ENCODE measurements around the gene AVP. TPM values are rescaled to one million over a fixed set of nuclear protein-coding genes. Genes with fewer than 3 reads are reported as not detected.

AVP gene
- total and polyA plus RNA-seq, 5 donors, result not detected

DNA sequence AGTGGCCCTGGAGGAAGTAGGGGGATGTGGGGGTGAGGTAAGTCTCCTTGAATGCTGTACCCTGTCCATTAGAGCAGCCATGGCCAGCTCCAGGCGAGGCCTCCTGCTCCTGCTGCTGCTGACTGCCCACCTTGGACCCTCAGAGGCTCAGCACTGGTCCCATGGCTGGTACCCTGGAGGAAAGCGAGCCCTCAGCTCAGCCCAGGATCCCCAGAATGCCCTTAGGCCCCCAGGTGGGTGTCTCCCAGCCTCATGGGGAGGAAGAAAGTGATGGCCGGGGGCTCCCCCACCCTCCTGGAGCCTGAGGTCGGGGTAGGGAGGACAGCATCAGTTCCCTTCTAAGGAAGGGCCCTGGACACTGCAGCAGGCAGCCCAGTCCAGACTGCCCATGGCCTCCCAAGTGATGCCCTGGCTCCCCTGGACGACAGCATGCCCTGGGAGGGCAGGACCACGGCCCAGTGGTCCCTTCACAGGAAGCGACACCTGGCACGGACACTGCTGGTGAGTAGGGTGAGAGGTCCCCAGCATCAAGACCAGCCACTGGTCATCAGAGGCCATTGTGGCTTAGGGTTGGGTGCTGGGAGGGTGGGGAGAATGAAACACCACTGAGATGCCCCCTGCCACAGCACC, 40.1 kb downstream of the AVP start:
- 94% methylated on average over 8 of the region's 8 CpGs for WGBS
- intact Hi-C loops (cut with DNase I), result no loop called here
- no peak overlapping the region for H3K4me3 ChIP-seq (ENCODE audit: low read length)
- no peaks in the 10 kb centered on the region for H3K9me3 ChIP-seq (ENCODE audit: control insufficient read depth, low read length)
- peak in 2 of 3 donors; percentile 57 to 67 for DNase-seq
- H3K4me1 ChIP-seq (ENCODE audit: control insufficient read depth, insufficient read depth, low read length), result peaks cover 2% of the 10 kb centered on the region
- peak overlapping the region; percentile 74 for H3K27ac ChIP-seq (ENCODE audit: low read length)
- no peaks in the 10 kb centered on the region for H3K27me3 ChIP-seq (ENCODE audit: control insufficient read depth, insufficient read depth)
- no peak for ATAC-seq

DNA sequence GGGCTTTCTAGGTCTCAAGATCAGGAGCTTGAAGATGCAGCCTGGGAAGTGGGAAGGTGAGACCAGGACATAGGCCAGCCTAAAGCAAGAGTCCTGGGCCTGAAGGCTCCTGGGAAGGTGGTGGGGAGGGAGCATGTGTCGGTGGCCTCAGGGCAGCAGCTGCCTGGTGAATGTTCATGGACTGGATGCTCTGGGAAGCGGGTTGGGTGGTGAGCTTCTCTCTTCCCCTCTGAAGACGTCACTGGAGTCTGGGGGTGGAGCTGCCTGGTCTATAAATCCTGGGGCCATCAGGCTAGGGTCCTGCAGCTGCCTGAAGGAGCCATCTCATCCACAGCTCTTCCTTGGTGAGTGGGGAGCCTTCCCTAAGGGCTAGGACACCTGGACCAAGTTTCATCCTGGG, 41.2 kb downstream of the AVP start, which contains the start of gene GNRH2:
Gene GNRH2, plus strand, starts transcription at position 301 of the 400 bp plus-strand sequence. CDS start 793 bp downstream, outside the sequence.
- H3K4me3 ChIP-seq (ENCODE audit: low read length), result no peak within 1 kb of the TSS
- intact Hi-C loops (cut with DNase I), result no loop called here
- 78% methylated on average over 3 of the region's 3 CpGs for WGBS
- no peak for ATAC-seq
- H3K9me3 ChIP-seq (ENCODE audit: control insufficient read depth, low read length), result no peaks in the 10 kb centered on the region
- no peaks in the 10 kb centered on the region for H3K27me3 ChIP-seq (ENCODE audit: control insufficient read depth, insufficient read depth)
- H3K27ac ChIP-seq (ENCODE audit: low read length), result peak within 1 kb of the TSS; percentile 66
- H3K4me1 ChIP-seq (ENCODE audit: control insufficient read depth, insufficient read depth, low read length), result peaks cover 2% of the 10 kb centered on the region
- DNase-seq, result no peak

DNA sequence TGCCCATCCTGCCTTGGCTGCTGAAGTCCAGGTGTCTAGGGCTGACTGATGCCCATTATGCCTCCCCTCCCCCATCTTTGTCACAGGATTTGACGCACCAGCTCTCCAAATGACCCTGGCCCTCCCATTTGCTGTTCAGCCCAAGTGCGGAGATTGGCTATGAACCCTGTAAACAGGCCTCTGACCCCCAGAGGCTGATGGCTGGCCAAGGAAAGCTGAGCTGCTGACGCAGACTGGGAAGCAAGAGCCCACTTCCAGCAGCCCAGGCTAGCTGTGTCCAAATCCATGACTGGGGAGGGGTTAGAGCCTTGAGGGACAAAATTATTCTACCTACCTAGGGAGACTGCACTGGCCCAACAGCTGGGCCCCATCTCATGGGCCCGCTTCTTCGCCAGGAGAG, 41.9 kb downstream of the AVP start:
- Histone ChIP-seq H3K4me3 (ENCODE audit: low read length) (no peak overlapping the region), H3K4me1 (ENCODE audit: control insufficient read depth, insufficient read depth, low read length) (peaks cover 2% of the 10 kb centered on the region), H3K9me3 (ENCODE audit: control insufficient read depth, low read length) (no peaks in the 10 kb centered on the region), H3K27ac (ENCODE audit: low read length) (peak overlapping the region; percentile 66), H3K27me3 (ENCODE audit: control insufficient read depth, insufficient read depth) (no peaks in the 10 kb centered on the region)
- DNase-seq (peak; percentile 74 to 92 (median 91)), ATAC-seq (peak; percentile 8 to 50)
- intact Hi-C loops (cut with DNase I), result no loop called here
- 67% methylated on average over 5 of the region's 5 CpGs for WGBS

DNA sequence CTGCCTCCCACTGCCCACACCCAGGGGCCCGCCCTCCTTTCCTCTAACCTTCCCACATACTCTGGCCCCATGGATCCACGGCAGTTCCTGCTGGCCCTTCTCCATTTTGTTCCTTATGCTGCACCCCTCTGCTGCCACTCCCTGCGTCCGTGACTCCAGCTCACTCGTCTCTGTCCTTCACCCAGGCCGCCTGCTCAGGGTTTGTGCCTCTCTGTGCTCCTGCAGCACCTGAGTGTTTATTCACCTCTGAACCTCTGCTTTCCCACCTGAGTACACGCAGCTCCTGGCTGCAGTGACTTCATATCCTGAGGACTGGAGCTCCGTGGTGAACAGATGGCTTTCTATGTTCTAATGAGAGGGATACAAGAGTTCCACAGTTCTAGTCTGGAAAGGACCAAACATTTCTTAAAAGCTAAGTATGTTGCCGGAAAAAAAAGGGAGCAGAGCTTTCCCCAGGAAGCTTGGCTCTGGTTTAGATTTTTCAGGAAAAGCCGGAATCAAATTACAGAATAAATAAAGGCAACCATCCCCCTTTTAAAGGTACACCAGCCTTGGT, 42.6 kb downstream of the AVP start:
- intact Hi-C loops (cut with DNase I), result no loop called here
- Histone ChIP-seq H3K4me3 (ENCODE audit: low read length) (no peak overlapping the region), H3K4me1 (ENCODE audit: control insufficient read depth, insufficient read depth, low read length) (peaks cover 2% of the 10 kb centered on the region), H3K9me3 (ENCODE audit: control insufficient read depth, low read length) (no peaks in the 10 kb centered on the region), H3K27me3 (ENCODE audit: control insufficient read depth, insufficient read depth) (no peaks in the 10 kb centered on the region), H3K27ac (ENCODE audit: low read length) (no peak overlapping the region)
- ATAC-seq (no peak), DNase-seq (no peak)
- WGBS, result 40% methylated on average over 10 of the region's 10 CpGs

DNA sequence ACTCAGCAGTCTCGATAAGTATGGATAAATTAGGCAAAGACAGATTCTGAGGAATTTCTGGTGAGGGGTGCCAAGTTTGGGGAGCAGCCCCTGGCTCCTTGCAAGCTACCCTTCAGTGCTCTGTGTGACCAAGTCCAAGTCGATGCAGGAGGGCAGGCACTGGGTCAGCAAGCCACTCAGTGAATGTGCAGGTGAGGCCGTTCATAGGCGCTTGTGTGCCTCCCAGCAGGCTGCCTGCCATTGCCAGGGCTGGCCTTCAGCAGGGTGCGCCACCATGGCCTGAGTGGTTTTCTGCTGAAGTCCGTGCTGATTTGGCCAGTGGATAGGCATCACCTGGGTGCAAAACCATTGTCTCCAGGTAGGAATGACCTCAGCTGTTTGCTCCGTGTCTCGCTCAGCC, 44.4 kb downstream of the AVP start:
- H3K27ac ChIP-seq (ENCODE audit: low read length), result no peak overlapping the region
- peaks cover 1% of the 10 kb centered on the region for H3K4me1 ChIP-seq (ENCODE audit: control insufficient read depth, insufficient read depth, low read length)
- WGBS, result 93% methylated on average over 8 of the region's 8 CpGs
- ATAC-seq (no peak), DNase-seq (no peak)
- no peak overlapping the region for H3K4me3 ChIP-seq (ENCODE audit: low read length)
- H3K9me3 ChIP-seq (ENCODE audit: control insufficient read depth, low read length), result no peaks in the 10 kb centered on the region
- intact Hi-C loops (cut with DNase I), result no loop called here
- no peaks in the 10 kb centered on the region for H3K27me3 ChIP-seq (ENCODE audit: control insufficient read depth, insufficient read depth)

DNA sequence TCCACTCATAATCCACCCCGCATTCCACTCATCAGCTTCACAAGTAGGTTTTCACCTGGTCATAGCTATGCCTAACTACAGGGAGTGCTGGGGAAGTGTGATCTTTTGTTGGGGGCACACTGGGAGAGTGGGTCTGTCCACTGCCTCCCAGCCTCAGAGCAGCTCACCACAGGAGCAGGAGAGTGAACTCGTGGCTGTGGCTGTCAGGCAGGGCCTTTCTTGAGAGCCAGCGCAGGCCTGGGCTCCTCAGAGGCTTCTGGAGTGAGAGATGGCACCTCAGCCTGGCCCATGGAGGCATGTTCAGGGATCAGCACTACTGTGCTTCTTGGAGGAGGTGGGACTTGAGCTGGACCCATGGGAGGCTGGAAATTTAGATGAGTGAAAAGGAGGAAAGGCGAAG, 45.1 kb downstream of the AVP start:
- DNase-seq (no peak), ATAC-seq (no peak)
- Histone ChIP-seq H3K4me1 (ENCODE audit: control insufficient read depth, insufficient read depth, low read length) (no peaks in the 10 kb centered on the region), H3K27ac (ENCODE audit: low read length) (no peak overlapping the region), H3K9me3 (ENCODE audit: control insufficient read depth, low read length) (no peaks in the 10 kb centered on the region), H3K4me3 (ENCODE audit: low read length) (no peak overlapping the region), H3K27me3 (ENCODE audit: control insufficient read depth, insufficient read depth) (no peaks in the 10 kb centered on the region)
- intact Hi-C loops (cut with DNase I), result no loop called here
- WGBS, result 69% methylated on average over 4 of the region's 4 CpGs

DNA sequence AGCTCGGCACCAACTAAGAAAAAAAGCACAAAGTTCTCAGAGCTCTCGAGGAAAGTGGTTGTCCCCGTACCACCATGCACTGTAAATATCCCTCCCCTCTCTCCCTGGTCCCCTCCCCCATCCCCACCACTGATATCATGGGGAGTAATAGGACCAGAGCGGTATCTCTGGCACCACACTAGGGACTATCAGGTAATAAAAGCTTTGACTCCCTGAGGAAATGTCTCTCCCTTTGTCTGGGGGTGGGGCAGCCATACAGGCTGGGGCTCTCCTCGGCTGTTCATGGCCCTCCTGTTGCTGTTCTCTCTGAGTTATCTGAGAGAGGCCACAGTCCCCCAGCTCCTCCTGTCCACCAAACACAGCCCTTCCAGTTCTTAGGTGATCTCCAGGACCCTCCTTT, 46.1 kb downstream of the AVP start:
- intact Hi-C loops (cut with DNase I), result no loop called here
- Histone ChIP-seq H3K27me3 (ENCODE audit: control insufficient read depth, insufficient read depth) (no peaks in the 10 kb centered on the region), H3K9me3 (ENCODE audit: control insufficient read depth, low read length) (no peaks in the 10 kb centered on the region), H3K4me1 (ENCODE audit: control insufficient read depth, insufficient read depth, low read length) (no peaks in the 10 kb centered on the region), H3K27ac (ENCODE audit: low read length) (no peak overlapping the region), H3K4me3 (ENCODE audit: low read length) (no peak overlapping the region)
- no peak for DNase-seq
- WGBS, result 81% methylated on average over 5 of the region's 5 CpGs
- no peak for ATAC-seq

DNA sequence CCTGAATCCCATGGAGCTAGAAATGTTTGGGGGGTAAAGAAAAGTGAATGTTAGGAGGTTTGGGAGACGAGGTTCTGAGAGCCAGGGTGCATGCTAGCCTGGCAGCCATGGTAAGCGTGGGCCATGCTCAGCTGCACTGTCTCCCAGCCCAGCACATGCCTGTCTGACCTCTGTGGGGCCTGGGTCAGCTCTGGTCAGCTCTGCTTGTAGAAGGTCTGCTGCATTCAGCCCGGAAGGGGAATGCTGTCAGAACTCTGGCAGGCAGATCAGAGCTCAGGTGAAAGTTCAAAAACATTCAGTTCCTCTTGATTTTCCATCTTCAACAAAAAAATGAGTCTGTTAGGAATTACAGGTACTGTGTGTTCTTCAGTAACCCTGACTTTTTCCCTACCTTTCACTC, 46.9 kb downstream of the AVP start:
- intact Hi-C loops (cut with DNase I), result no loop called here
- H3K4me3 ChIP-seq (ENCODE audit: low read length), result no peak overlapping the region
- H3K27ac ChIP-seq (ENCODE audit: low read length), result no peak overlapping the region
- no peaks in the 10 kb centered on the region for H3K4me1 ChIP-seq (ENCODE audit: control insufficient read depth, insufficient read depth, low read length)
- ATAC-seq, result no peak
- H3K27me3 ChIP-seq (ENCODE audit: control insufficient read depth, insufficient read depth), result no peaks in the 10 kb centered on the region
- no peaks in the 10 kb centered on the region for H3K9me3 ChIP-seq (ENCODE audit: control insufficient read depth, low read length)
- WGBS, result 88% methylated on average over 3 of the region's 3 CpGs
- DNase-seq, result no peak

DNA sequence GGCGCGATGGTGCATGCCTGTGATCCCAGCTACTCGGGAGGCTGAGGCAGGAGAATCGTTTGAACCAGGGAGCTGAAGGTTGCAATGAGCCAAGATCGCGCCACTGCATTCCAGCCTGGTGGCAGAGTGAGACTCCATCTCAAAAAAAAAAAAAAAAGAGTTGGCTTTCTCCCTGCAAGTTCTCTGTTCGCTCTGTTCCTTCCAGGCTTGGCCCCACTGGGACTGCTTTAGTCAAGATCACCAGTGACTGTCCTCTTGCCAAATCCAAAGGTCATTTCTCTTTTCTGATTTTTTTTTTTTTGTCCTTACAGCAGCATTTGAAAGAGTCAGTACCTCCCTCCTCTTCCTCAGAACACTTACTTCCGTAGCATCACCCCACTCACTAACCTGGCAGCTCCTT, 51.9 kb downstream of the AVP start:
- Histone ChIP-seq H3K27ac (ENCODE audit: low read length) (no peak overlapping the region), H3K27me3 (ENCODE audit: control insufficient read depth, insufficient read depth) (no peaks in the 10 kb centered on the region), H3K4me1 (ENCODE audit: control insufficient read depth, insufficient read depth, low read length) (no peaks in the 10 kb centered on the region), H3K9me3 (ENCODE audit: control insufficient read depth, low read length) (no peaks in the 10 kb centered on the region), H3K4me3 (ENCODE audit: low read length) (no peak overlapping the region)
- ATAC-seq (peak; percentile 39 to 74), DNase-seq (peak; percentile 69 to 86 (median 79))
- intact Hi-C loops (cut with DNase I), result no loop called here
- WGBS, result 77% methylated on average over 8 of the region's 8 CpGs

Other genes starting within 250 kb of the AVP start
- gene PCED1A, start 244.1 kb downstream of the AVP start, total RNA-seq, result 10 to 100 TPM; 13.7 to 17.9 (median 17.2) TPM
- 13.9 TPM for gene PCED1A, start 244.1 kb downstream of the AVP start, polyA plus RNA-seq
- 10 to 100 TPM; 19.1 to 24.2 (median 20.9) TPM for gene VPS16, start 244.0 kb downstream of the AVP start, total RNA-seq
- 16.8 TPM for gene VPS16, start 244.0 kb downstream of the AVP start, polyA plus RNA-seq
- 10 to 100 TPM; 32.6 to 37.5 (median 35.7) TPM for gene PTPRA, start 211.2 kb downstream of the AVP start, total RNA-seq
- gene PTPRA, start 211.2 kb downstream of the AVP start, polyA plus RNA-seq, result 11.8 TPM
- gene GNRH2, start 41.1 kb downstream of the AVP start, total RNA-seq, result 1 to 10 TPM in 1 of 4 donors, under 1 TPM in 1, not detected in 2; 0.79 to 1.5 TPM
- gene GNRH2, start 41.1 kb downstream of the AVP start, polyA plus RNA-seq, result 0.75 TPM
- gene MRPS26, start 38.7 kb downstream of the AVP start, total RNA-seq, result 10 to 100 TPM; 31.5 to 48.2 (median 43.3) TPM
- gene MRPS26, start 38.7 kb downstream of the AVP start, polyA plus RNA-seq, result 69.9 TPM
- gene OXT, start 13.1 kb downstream of the AVP start, total RNA-seq, result under 1 TPM in 1 of 4 donors, not detected in 3; 0.50 TPM
- gene OXT, start 13.1 kb downstream of the AVP start, polyA plus RNA-seq, result not detected
- gene FASTKD5, start 75.1 kb upstream of the AVP start, total RNA-seq, result 10 to 100 TPM; 16.5 to 21.0 (median 18.8) TPM
- gene FASTKD5, start 75.1 kb upstream of the AVP start, polyA plus RNA-seq, result 16.8 TPM
- 1 to 10 TPM; 4.3 to 5.2 (median 4.4) TPM for gene UBOX5, start 75.1 kb upstream of the AVP start, total RNA-seq
- 3.6 TPM for gene UBOX5, start 75.1 kb upstream of the AVP start, polyA plus RNA-seq
- gene LZTS3, start 88.8 kb upstream of the AVP start, total RNA-seq, result 10 to 100 TPM; 14.1 to 26.9 (median 23.0) TPM
- gene LZTS3, start 88.8 kb upstream of the AVP start, polyA plus RNA-seq, result 16.8 TPM
- 10 to 100 TPM; 37.4 to 40.6 (median 38.9) TPM for gene DDRGK1, start 120.0 kb upstream of the AVP start, total RNA-seq
- 38.1 TPM for gene DDRGK1, start 120.0 kb upstream of the AVP start, polyA plus RNA-seq
- gene ITPA, start 124.8 kb upstream of the AVP start, total RNA-seq, result 10 to 100 TPM; 16.6 to 21.1 (median 17.0) TPM
- gene ITPA, start 124.8 kb upstream of the AVP start, polyA plus RNA-seq, result 21.8 TPM
- gene SLC4A11, start 154.5 kb upstream of the AVP start, total RNA-seq, result under 1 TPM in 1 of 4 donors, not detected in 3; 0.29 TPM
- 0.36 TPM for gene SLC4A11, start 154.5 kb upstream of the AVP start, polyA plus RNA-seq